Kidney epithelial cell (primary cell): ENCODE data around the gene MAP2K6. TPM values are rescaled to one million over a fixed set of nuclear protein-coding genes. Genes with fewer than 3 reads are reported as not detected.
"Not testable (repeated sequence)": the region's sequence is repeated elsewhere in the genome, so short reads cannot be mapped to it uniquely, and the experiment has no call there.

Source experiments
- DNase-seq: peaks from one replicate; pipeline ENCODE4 v3.0.0-alpha.2; 2010; ENCODE audit warnings: low read depth
- H3K27me3 ChIP-seq: 2 replicates; pipeline ENCODE4 v1.6.0; 2011; ENCODE audit warnings: low read length; ENCODE audit not compliant: control insufficient read depth, insufficient read depth
- H3K36me3 ChIP-seq: 2 replicates; pipeline ENCODE4 v1.5.1; 2011; ENCODE audit warnings: low read length; ENCODE audit not compliant: control insufficient read depth, insufficient read depth
- H3K4me3 ChIP-seq: 2 replicates; pipeline ENCODE4 v1.5.1; 2011; ENCODE audit warnings: low read depth, mild to moderate bottlenecking, control low read depth, low read length
- CTCF ChIP-seq: IDR thresholded peaks from 2 replicates; pipeline ENCODE4 v1.5.1; 2011; ENCODE audit warnings: mild to moderate bottlenecking, moderate library complexity, low read length, control low read depth, inconsistent platforms; ENCODE audit not compliant: insufficient read depth, poor library complexity, severe bottlenecking
- total RNA-seq: library from RNA; depleted of rRNA; stranded (reverse); fragments of >200 nt; gene quantifications from 2 replicates; pipeline ENCODE4 v1.2.3, GENCODE V29; 2015

Gene MAP2K6
- total RNA-seq, 1 donor from 2014 or later, result 2.2 TPM

GRCh38 chr17:69477903-69478266 lies 63.4 kb downstream of the MAP2K6 start:
- no peak for DNase-seq
- Histone ChIP-seq H3K36me3 (no peaks in the 10 kb centered on the region), H3K27me3 (no peaks in the 10 kb centered on the region), H3K4me3 (no peak overlapping the region)
- no peak for TF ChIP-seq CTCF

- no peak overlapping the region for H3K4me3 ChIP-seq
- H3K27me3 ChIP-seq, result no peaks in the 10 kb centered on the region
- H3K36me3 ChIP-seq, result no peaks in the 10 kb centered on the region
- TF ChIP-seq CTCF, result no peak
- no peak for DNase-seq
Measured at GRCh38 chr17:69478916-69479315, 64.4 kb downstream of the MAP2K6 start.

- DNase-seq, H3K27me3 ChIP-seq, H3K36me3 ChIP-seq, H3K4me3 ChIP-seq: not testable (repeated sequence)
Measured at GRCh38 chr17:69479756-69480155, 65.3 kb downstream of the MAP2K6 start.

GRCh38 chr17:69480245-69480644 lies 65.7 kb downstream of the MAP2K6 start:
- Histone ChIP-seq H3K36me3 (no peaks in the 10 kb centered on the region), H3K27me3 (no peaks in the 10 kb centered on the region), H3K4me3 (no peak overlapping the region)
- no peak for DNase-seq
- TF ChIP-seq CTCF, result no peak

- no peak for DNase-seq
- Histone ChIP-seq H3K4me3 (no peak overlapping the region), H3K36me3 (no peaks in the 10 kb centered on the region), H3K27me3 (no peaks in the 10 kb centered on the region)
- TF ChIP-seq CTCF, result no peak
Measured at GRCh38 chr17:69485251-69485661, 70.8 kb downstream of the MAP2K6 start.

GRCh38 chr17:69485901-69486643 lies 71.6 kb downstream of the MAP2K6 start:
- Histone ChIP-seq H3K36me3 (no peaks in the 10 kb centered on the region), H3K4me3 (no peak overlapping the region), H3K27me3 (no peaks in the 10 kb centered on the region)
- no peak for DNase-seq
- no peak for TF ChIP-seq CTCF
